Liver (tissue), 3 donors: ENCODE results near the gene SLC25A21.

ENCODE experiments used
- ATF3 ChIP-seq: IDR thresholded peaks from 2 replicates; pipeline ENCODE4 v1.6.1; 2016; ENCODE audit warnings: antibody characterized with exemption
- CTCF ChIP-seq: fragments of 150-350 bp; IDR thresholded peaks from 2 replicates; pipeline ENCODE4 v1.5.1; 2017; ENCODE audit warnings: improper control_type of control experiment, low read depth, low read length; ENCODE audit not compliant: missing input control
- JUND ChIP-seq, 2 donors: IDR thresholded peaks; 2 replicates each; pipeline ENCODE4 v1.6.1; 2016; ENCODE audit warnings: antibody characterized with exemption in 2 of 2
- REST ChIP-seq: IDR thresholded peaks from 2 replicates; pipeline ENCODE4 v1.6.1; 2016; ENCODE audit warnings: antibody characterized with exemption, mild to moderate bottlenecking
- SP1 ChIP-seq: IDR thresholded peaks from 2 replicates; pipeline ENCODE4 v1.6.1; 2018; ENCODE audit warnings: antibody characterized with exemption, mild to moderate bottlenecking
- donor health status: healthy.
- donor health status: healthy.

GRCh38 chr14:36852981-36853691 lies 319.3 kb downstream of the SLC25A21 start:
- no peak for TF ChIP-seq SP1
- TF ChIP-seq ATF3 = no peak
- TF ChIP-seq JUND (IDR thresholded peaks at IDR 0.05) = no peak
- TF ChIP-seq REST = no peak
- TF ChIP-seq CTCF = no peak
